CD8-positive, alpha-beta memory T cell (primary cell): ENCODE measurements around the gene SP100. TPM values are rescaled to one million over a fixed set of nuclear protein-coding genes. Genes with fewer than 3 reads are reported as not detected.

Experiments
- CTCF ChIA-PET: fragments of 350-600 bp; sonication (Branson Sonifier 250); formaldehyde crosslinking; loops from one replicate; lab custom pipeline; 2021; ENCODE audit warnings: antibody characterized with exemption; lab: Charles Lee
- POLR2A ChIA-PET: fragments of 350-600 bp; sonication (Branson Sonifier 250); formaldehyde crosslinking; loops from one replicate; lab custom pipeline; 2021; ENCODE audit warnings: antibody characterized with exemption; lab: Charles Lee
- DNase-seq, 5 donors: peaks; one replicate each; pipeline versions ENCODE4 v3.0.0 to v3.0.0-alpha.2; 2020 to 2022; ENCODE audit warnings: mixed read lengths in 1 of 5
- H3K27ac ChIP-seq: one replicate; pipeline ENCODE4 v1.7.0; 2013; ENCODE audit warnings: low read depth, mild to moderate bottlenecking, low read length, moderate library complexity
- H3K27me3 ChIP-seq: 2 replicates; pipeline ENCODE4 v1.7.0; 2013; ENCODE audit warnings: low read length, mild to moderate bottlenecking; ENCODE audit not compliant: insufficient read depth, poor library complexity, severe bottlenecking
- H3K36me3 ChIP-seq: 2 replicates; pipeline ENCODE4 v1.7.0; 2013; ENCODE audit warnings: mild to moderate bottlenecking, low read length, moderate library complexity; ENCODE audit not compliant: insufficient read depth
- H3K4me1 ChIP-seq: 2 replicates; pipeline ENCODE4 v1.7.0; 2013; ENCODE audit warnings: mild to moderate bottlenecking, low read length, moderate library complexity; ENCODE audit not compliant: insufficient read depth
- H3K4me3 ChIP-seq: 2 replicates; pipeline ENCODE4 v1.7.0; 2013; ENCODE audit warnings: mild to moderate bottlenecking, low read length
- H3K9me3 ChIP-seq: 2 replicates; pipeline ENCODE4 v1.7.0; 2013; ENCODE audit warnings: mild to moderate bottlenecking, low read length
- H3K27ac Mint-ChIP-seq, 8 donors: one replicate each; pipeline ENCODE4 v1.8.0; 2020 to 2021; ENCODE audit warnings: mixed read lengths in 8 of 8, mild to moderate bottlenecking in 6 of 8, inconsistent platforms in 3 of 8, moderate library complexity in 3 of 8
- H3K27me3 Mint-ChIP-seq, 2 donors: one replicate each; pipeline ENCODE4 v1.8.0; 2020 to 2021; ENCODE audit warnings: mixed read lengths in 2 of 2, mild to moderate bottlenecking in 1 of 2, moderate library complexity in 1 of 2
- H3K36me3 Mint-ChIP-seq, 3 donors: one replicate each; pipeline ENCODE4 v1.8.0; 2020 to 2021; ENCODE audit warnings: mixed read lengths in 3 of 3, inconsistent platforms in 1 of 3, mild to moderate bottlenecking in 1 of 3
- H3K4me1 Mint-ChIP-seq, 3 donors: one replicate each; pipeline ENCODE4 v1.8.0; 2020 to 2021; ENCODE audit warnings: mixed read lengths in 3 of 3, inconsistent platforms in 1 of 3, mild to moderate bottlenecking in 1 of 3
- H3K4me3 Mint-ChIP-seq, 7 donors: one replicate each; pipeline ENCODE4 v1.8.0; 2020 to 2021; ENCODE audit warnings: mixed read lengths in 7 of 7, mild to moderate bottlenecking in 6 of 7, moderate library complexity in 4 of 7, inconsistent platforms in 2 of 7
- H3K9me3 Mint-ChIP-seq, 5 donors: one replicate each; pipeline ENCODE4 v1.8.0; 2020 to 2022; ENCODE audit warnings: mixed read lengths in 5 of 5, mild to moderate bottlenecking in 3 of 5, moderate library complexity in 2 of 5, inconsistent platforms in 1 of 5
- polyA plus RNA-seq: library from polyadenylated mRNA; unstranded; fragments of 300-500 nt; fragmentation: Illumina TruSeq; gene quantifications from one replicate; pipeline ENCODE4 v1.2.3, GENCODE V29; 2021
- total RNA-seq, 2 experiments: library from RNA; stranded (reverse); gene quantifications; one replicate each; pipeline ENCODE4 v1.2.3, GENCODE V29; 2021

Gene SP100
- total and polyA plus RNA-seq, 3 experiments from 2014 or later = 82.7 to 209 (median 84.4) TPM

DNA sequence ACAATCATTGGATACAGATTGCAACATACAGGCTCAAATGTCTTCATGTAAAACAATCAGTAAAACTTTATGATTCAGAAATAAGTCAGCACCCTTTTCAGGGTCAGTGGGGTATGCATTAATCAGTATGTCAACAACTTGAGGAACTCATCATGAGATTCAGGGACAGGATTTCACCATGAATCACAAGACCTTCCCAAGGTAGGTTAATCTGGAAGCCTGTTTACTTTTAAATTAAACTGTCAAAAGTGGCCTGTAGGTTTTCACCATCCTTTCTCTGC lies 104.8 kb downstream of the SP100 start:
- no peak overlapping the region for H3K4me3 ChIP-seq
- H3K27ac Mint-ChIP-seq = no peak overlapping the region

DNA sequence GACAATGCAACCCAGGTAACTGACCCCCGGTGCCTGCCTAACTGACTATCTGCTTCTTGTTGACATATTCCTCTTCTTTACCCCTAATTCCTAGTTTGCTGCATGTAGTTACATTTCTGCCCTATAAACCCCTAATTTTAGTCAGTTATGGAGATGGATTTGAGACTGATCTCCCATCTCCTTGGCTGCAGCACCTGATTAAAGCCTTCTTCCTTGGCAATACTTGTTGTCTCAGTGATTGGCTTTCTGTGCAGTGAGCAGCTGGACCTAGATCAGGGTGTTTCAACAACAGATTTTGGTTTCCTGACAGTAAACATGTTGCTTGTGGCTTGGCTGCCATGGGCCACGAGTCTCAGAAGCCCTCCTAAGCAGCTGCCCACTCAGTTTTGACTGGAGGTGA lies 105.4 kb downstream of the SP100 start:
- no peaks in the 10 kb centered on the region for H3K27me3 Mint-ChIP-seq
- Histone ChIP-seq H3K9me3 (peaks cover 12% of the 10 kb centered on the region), H3K27ac (no peak overlapping the region), H3K4me1 (peaks cover 7% of the 10 kb centered on the region), H3K36me3 (no peaks in the 10 kb centered on the region), H3K4me3 (no peak overlapping the region), H3K27me3 (no peaks in the 10 kb centered on the region)
- ChIA-PET CTCF (no interaction called here), POLR2A (no interaction called here)
- peaks cover 22 to 42% (median 36%) of the 10 kb centered on the region in 3 donors for H3K36me3 Mint-ChIP-seq
- peaks cover 0 to 28% (median 22%) of the 10 kb centered on the region in 5 donors for H3K9me3 Mint-ChIP-seq
- H3K27ac Mint-ChIP-seq = peak overlapping the region in 2 of 8 donors; percentile 6 to 42
- DNase-seq = no peak
- H3K4me1 Mint-ChIP-seq = peaks cover 5 to 11% (median 7%) of the 10 kb centered on the region in 3 donors
- peak overlapping the region in 1 of 7 donors; percentile 30 for H3K4me3 Mint-ChIP-seq

More for the DNA sequence above, 104.8 kb downstream of the SP100 start:
- CTCF ChIA-PET = no interaction called here
- H3K9me3 Mint-ChIP-seq = peaks cover 0 to 28% (median 22%) of the 10 kb centered on the region in 5 donors
- H3K4me1 Mint-ChIP-seq = peaks cover 5 to 11% (median 7%) of the 10 kb centered on the region in 3 donors
- H3K36me3 ChIP-seq = no peaks in the 10 kb centered on the region
- no peaks in the 10 kb centered on the region for H3K27me3 ChIP-seq
- peaks cover 23 to 46% (median 40%) of the 10 kb centered on the region in 3 donors for H3K36me3 Mint-ChIP-seq
- peaks cover 12% of the 10 kb centered on the region for H3K9me3 ChIP-seq
- H3K4me1 ChIP-seq = peaks cover 5% of the 10 kb centered on the region
- no peak overlapping the region for H3K4me3 Mint-ChIP-seq
- H3K27me3 Mint-ChIP-seq = no peaks in the 10 kb centered on the region
- no peak overlapping the region for H3K27ac ChIP-seq
- POLR2A ChIA-PET = no interaction called here
- DNase-seq = no peak

DNA sequence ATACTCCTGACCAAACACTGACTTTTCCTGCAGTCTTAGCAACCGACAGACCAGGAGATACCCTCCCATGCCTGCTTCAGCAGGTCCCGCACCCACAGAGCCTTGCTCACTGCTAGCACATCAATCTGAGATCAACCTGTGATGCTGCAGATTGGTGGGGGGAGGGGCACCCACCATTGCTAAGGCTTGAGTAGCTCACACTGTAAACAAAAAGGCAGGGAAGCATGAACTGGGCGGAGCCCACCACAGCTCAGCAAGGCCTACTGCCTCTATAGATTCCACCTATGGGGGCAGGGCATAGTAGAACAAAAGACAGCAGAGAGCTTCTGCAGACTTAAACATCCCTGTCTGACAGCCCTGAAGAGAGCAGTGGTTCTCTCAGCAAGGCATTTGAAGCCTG lies 109.7 kb downstream of the SP100 start:
- ChIA-PET POLR2A (no interaction called here), CTCF (interaction anchor here (1.1 kb wide), 1 partner anchor 16 kb away, joined by 3 read pairs; no protein-coding TSS in a partner anchor)
- H3K9me3 ChIP-seq = peaks cover 9% of the 10 kb centered on the region
- H3K4me1 Mint-ChIP-seq = peaks cover 7 to 10% (median 10%) of the 10 kb centered on the region in 3 donors
- H3K36me3 ChIP-seq = no peaks in the 10 kb centered on the region
- H3K36me3 Mint-ChIP-seq = peaks cover 9 to 54% (median 21%) of the 10 kb centered on the region in 3 donors
- H3K9me3 Mint-ChIP-seq = peaks cover 10 to 46% (median 40%) of the 10 kb centered on the region in 5 donors
- H3K27me3 ChIP-seq = no peaks in the 10 kb centered on the region
- no peak overlapping the region for H3K4me3 Mint-ChIP-seq
- peaks cover 7% of the 10 kb centered on the region for H3K4me1 ChIP-seq
- no peak overlapping the region for H3K27ac ChIP-seq
- no peak overlapping the region for H3K4me3 ChIP-seq
- H3K27me3 Mint-ChIP-seq = no peaks in the 10 kb centered on the region
- H3K27ac Mint-ChIP-seq = peak overlapping the region in 1 of 8 donors; percentile 24
- no peak for DNase-seq

DNA sequence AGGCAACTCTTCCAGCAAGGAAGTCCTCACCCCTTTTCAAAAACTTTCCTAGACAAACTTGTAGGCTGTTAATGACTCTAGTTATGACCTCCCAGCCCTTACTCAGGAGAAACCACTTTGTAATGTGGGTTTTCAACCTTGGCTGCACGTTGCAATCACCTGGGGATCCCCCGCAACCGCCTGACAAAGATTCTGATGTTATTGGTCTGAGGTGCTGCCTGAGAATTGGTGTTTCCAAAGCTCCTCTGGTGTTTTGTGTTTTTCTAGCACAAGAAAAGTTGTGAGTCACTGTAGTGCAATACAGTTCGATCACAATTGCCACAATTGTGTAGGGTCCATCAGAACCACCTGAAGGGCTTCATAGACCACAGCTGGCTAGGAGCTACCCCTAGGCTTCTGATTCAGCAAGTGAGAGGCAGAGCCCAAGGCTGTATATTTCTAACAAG lies 121.6 kb downstream of the SP100 start:
- H3K4me3 Mint-ChIP-seq = no peak overlapping the region
- DNase-seq = no peak
- no peak overlapping the region for H3K27ac ChIP-seq
- H3K36me3 ChIP-seq = peaks cover 9% of the 10 kb centered on the region
- H3K4me3 ChIP-seq = no peak overlapping the region
- H3K4me1 ChIP-seq = no peaks in the 10 kb centered on the region
- H3K27me3 Mint-ChIP-seq = no peaks in the 10 kb centered on the region
- ChIA-PET POLR2A (no interaction called here), CTCF (no interaction called here)
- no peaks in the 10 kb centered on the region for H3K27me3 ChIP-seq
- H3K36me3 Mint-ChIP-seq = peaks cover 30 to 41% (median 34%) of the 10 kb centered on the region in 3 donors
- no peaks in the 10 kb centered on the region for H3K9me3 Mint-ChIP-seq
- H3K27ac Mint-ChIP-seq = peak overlapping the region in 7 of 8 donors; percentile 23 to 89 (median 62)
- peaks cover 9 to 24% (median 19%) of the 10 kb centered on the region in 3 donors for H3K4me1 Mint-ChIP-seq
- no peaks in the 10 kb centered on the region for H3K9me3 ChIP-seq

DNA sequence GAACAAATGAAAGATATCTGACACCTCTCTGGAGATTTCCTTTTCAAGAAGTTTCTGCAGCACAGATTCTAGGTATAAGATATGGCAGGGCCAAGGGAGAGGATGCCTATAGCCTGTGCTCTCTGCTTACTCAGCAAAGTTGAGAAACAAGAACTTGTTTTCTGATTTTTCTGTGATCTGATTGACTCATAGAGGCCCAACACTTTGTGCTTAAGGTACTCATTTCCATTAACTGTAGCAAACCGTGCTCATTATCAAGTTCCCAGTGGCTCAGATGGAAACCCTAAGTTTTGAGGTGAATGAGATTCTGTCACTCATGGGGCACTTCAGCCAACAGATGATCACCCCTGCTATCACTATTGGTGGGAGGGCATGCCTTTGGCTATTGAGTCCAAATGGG lies 124.3 kb downstream of the SP100 start:
- peaks cover 7 to 20% (median 15%) of the 10 kb centered on the region in 3 donors for H3K4me1 Mint-ChIP-seq
- POLR2A ChIA-PET = no interaction called here
- no peak for DNase-seq

DNA sequence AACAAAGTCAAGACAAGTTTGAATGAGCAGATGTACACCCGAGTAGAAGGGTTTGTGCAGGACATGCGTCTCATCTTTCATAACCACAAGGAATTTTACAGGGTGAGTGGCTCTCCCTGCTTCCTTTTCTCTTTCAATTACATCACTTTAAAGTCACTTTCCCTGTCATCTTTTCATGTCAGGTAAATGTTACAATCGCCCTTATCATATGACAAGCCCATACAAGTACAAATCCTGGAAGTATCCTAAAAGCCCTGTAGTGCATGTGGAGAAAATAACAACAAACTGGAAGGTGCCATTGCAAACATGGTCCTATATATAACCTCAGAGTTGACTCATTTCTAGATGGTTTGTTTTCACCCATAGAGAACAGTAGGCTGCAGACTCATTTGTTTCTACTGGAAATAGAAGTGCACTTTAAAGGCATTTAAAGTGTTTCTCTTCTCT lies 126.0 kb downstream of the SP100 start:
- Histone ChIP-seq H3K27ac (no peak overlapping the region), H3K36me3 (peaks cover 15% of the 10 kb centered on the region), H3K4me1 (no peaks in the 10 kb centered on the region), H3K9me3 (no peaks in the 10 kb centered on the region), H3K27me3 (no peaks in the 10 kb centered on the region), H3K4me3 (no peak overlapping the region)
- CTCF ChIA-PET = no interaction called here
- POLR2A ChIA-PET = no interaction called here
- DNase-seq = no peak
- Mint-ChIP-seq H3K36me3 (peaks cover 48 to 64% (median 57%) of the 10 kb centered on the region in 3 donors), H3K4me1 (peaks cover 7 to 8% (median 8%) of the 10 kb centered on the region in 3 donors), H3K9me3 (peaks cover 3 to 14% (median 7%) of the 10 kb centered on the region in 5 donors), H3K27ac (peak overlapping the region in 1 of 8 donors; percentile 21), H3K27me3 (no peaks in the 10 kb centered on the region), H3K4me3 (no peak overlapping the region)

More for the DNA sequence above, 124.3 kb downstream of the SP100 start:
- CTCF ChIA-PET = no interaction called here
- Histone ChIP-seq H3K4me1 (no peaks in the 10 kb centered on the region), H3K9me3 (no peaks in the 10 kb centered on the region), H3K36me3 (peaks cover 15% of the 10 kb centered on the region), H3K27me3 (no peaks in the 10 kb centered on the region), H3K4me3 (no peak overlapping the region), H3K27ac (no peak overlapping the region)
- no peak overlapping the region for H3K4me3 Mint-ChIP-seq
- H3K36me3 Mint-ChIP-seq = peaks cover 48 to 64% (median 56%) of the 10 kb centered on the region in 3 donors
- H3K9me3 Mint-ChIP-seq = peaks cover 3 to 14% (median 7%) of the 10 kb centered on the region in 5 donors
- H3K27me3 Mint-ChIP-seq = no peaks in the 10 kb centered on the region
- H3K27ac Mint-ChIP-seq = peak overlapping the region in 4 of 8 donors; percentile 5 to 71 (median 46)

DNA sequence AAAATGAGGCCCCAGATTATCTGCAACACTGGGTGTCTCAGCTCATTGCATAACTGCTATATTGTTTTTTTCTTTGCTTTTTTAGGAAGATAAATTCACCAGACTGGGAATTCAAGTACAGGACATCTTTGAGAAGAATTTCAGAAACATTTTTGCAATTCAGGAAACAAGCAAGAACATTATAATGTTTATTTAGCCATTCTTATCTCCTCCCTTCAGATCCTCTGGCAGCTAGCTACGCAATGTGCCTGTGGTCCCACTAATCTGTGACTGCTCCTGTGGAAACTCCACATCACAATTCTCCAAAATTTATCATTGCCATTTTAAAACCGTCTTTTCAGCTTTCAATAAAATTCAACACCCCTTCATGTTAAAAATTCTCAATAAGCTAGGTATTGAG lies 126.8 kb downstream of the SP100 start:
- Mint-ChIP-seq H3K4me3 (no peak overlapping the region), H3K36me3 (peaks cover 46 to 64% (median 62%) of the 10 kb centered on the region in 3 donors), H3K9me3 (peaks cover 3 to 14% (median 7%) of the 10 kb centered on the region in 5 donors), H3K4me1 (no peaks in the 10 kb centered on the region), H3K27me3 (no peaks in the 10 kb centered on the region), H3K27ac (no peak overlapping the region)
- ChIA-PET POLR2A (no interaction called here), CTCF (no interaction called here)
- no peak overlapping the region for H3K27ac ChIP-seq
- no peaks in the 10 kb centered on the region for H3K9me3 ChIP-seq
- no peaks in the 10 kb centered on the region for H3K4me1 ChIP-seq
- no peak for DNase-seq
- peaks cover 15% of the 10 kb centered on the region for H3K36me3 ChIP-seq
- no peaks in the 10 kb centered on the region for H3K27me3 ChIP-seq
- no peak overlapping the region for H3K4me3 ChIP-seq

DNA sequence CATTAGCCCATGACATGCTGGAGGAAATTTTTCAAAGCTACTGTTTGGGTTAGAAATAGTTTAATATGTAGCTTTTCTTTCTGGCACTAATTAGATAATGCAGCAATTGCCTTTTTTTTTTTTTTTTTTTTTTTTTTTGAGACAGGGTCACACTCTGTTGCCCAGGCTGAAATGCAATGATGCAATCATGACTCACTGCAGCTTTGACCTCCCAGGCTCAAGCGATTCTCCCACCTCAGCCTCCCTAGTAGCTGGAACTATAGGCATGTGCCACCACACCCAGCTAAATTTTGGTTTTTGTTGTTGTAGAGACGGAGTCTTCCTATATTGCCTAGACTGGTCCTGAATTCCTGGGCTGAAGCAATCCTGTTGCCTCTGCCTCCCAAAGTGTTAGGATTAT lies 136.2 kb downstream of the SP100 start:
- no peak overlapping the region for H3K4me3 ChIP-seq
- H3K9me3 ChIP-seq = no peaks in the 10 kb centered on the region
- no peaks in the 10 kb centered on the region for H3K36me3 ChIP-seq
- peaks cover 4 to 11% (median 11%) of the 10 kb centered on the region in 3 donors for H3K4me1 Mint-ChIP-seq
- H3K27ac ChIP-seq = no peak overlapping the region
- no peaks in the 10 kb centered on the region for H3K27me3 Mint-ChIP-seq
- ChIA-PET POLR2A (interaction anchor here (0.6 kb wide), 1 partner anchor 135 kb away, joined by 5 read pairs; no protein-coding TSS in a partner anchor), CTCF (interaction anchor here (0.7 kb wide), 1 partner anchor 91 kb away, joined by 3 read pairs; no protein-coding TSS in a partner anchor)
- no peak for DNase-seq
- no peaks in the 10 kb centered on the region for H3K4me1 ChIP-seq
- H3K27ac Mint-ChIP-seq = no peak overlapping the region
- H3K4me3 Mint-ChIP-seq = no peak overlapping the region
- peaks cover 0 to 28% (median 0%) of the 10 kb centered on the region in 3 donors for H3K36me3 Mint-ChIP-seq
- H3K27me3 ChIP-seq = no peaks in the 10 kb centered on the region
- H3K9me3 Mint-ChIP-seq = peaks cover 0 to 6% (median 0%) of the 10 kb centered on the region in 5 donors
